AG09319 (cell line): Measurements from ENCODE around the gene GOLPH3.

Experiments
- DNase-seq: peaks from one replicate; pipeline ENCODE4 v3.0.0-alpha.2; 2010; ENCODE audit warnings: low read depth; ENCODE audit errors: extremely low read depth
- CTCF ChIP-seq: IDR thresholded peaks from 2 replicates; pipeline ENCODE4 v1.5.1; 2011; ENCODE audit warnings: low read depth, mild to moderate bottlenecking, inconsistent platforms, low read length, moderate library complexity

The GOLPH3 gene

GRCh38 chr5:32144378-32145207 is 29.5 kb downstream of the GOLPH3 start:
- no peak for DNase-seq

GRCh38 chr5:32143617-32144377 is 30.3 kb downstream of the GOLPH3 start:
- DNase-seq, result no peak

More at GRCh38 chr5:32144378-32145207, 29.5 kb downstream of the GOLPH3 start:
- TF ChIP-seq CTCF, result no peak

GRCh38 chr5:32138839-32139493 is 35.2 kb downstream of the GOLPH3 start:
- DNase-seq, result no peak
- TF ChIP-seq CTCF, result no peak

More at GRCh38 chr5:32143617-32144377, 30.3 kb downstream of the GOLPH3 start:
- TF ChIP-seq CTCF, result no peak

- no peak for DNase-seq
- TF ChIP-seq CTCF, result no peak
These were observed 37.8 kb downstream of the GOLPH3 start for GRCh38 chr5:32136342-32136741.

- TF ChIP-seq CTCF, result no peak
These were observed 39.0 kb downstream of the GOLPH3 start for GRCh38 chr5:32135086-32135485.

GRCh38 chr5:32132757-32133156 is 41.4 kb downstream of the GOLPH3 start:
- no peak for TF ChIP-seq CTCF
- DNase-seq, result no peak

More at GRCh38 chr5:32135086-32135485, 39.0 kb downstream of the GOLPH3 start:
- no peak for DNase-seq
